Peyer's patch (tissue), 4 donors: ENCODE data around the gene SSMEM1. TPM values are rescaled to one million over a fixed set of nuclear protein-coding genes. Genes with fewer than 3 reads are reported as not detected.
"Not testable (repeated sequence)": the region's sequence is repeated elsewhere in the genome, so short reads cannot be mapped to it uniquely, and the experiment has no call there.

ENCODE experiments used
- DNase-seq, 3 donors: peaks; one replicate each; pipeline ENCODE4 v3.0.0-alpha.2; 2017 to 2019
- H3K27ac ChIP-seq, 4 donors: fragments of 200-600 bp; sonication (generic); one replicate each; pipeline ENCODE4 v1.5.1; 2016 to 2019
- H3K27me3 ChIP-seq, 2 donors: fragments of 200-600 bp; sonication (generic); one replicate each; pipeline ENCODE4 v1.5.1; 2019
- H3K36me3 ChIP-seq, 3 donors: fragments of 200-600 bp; sonication (generic); one replicate each; pipeline ENCODE4 v1.5.1; 2016 to 2019
- H3K4me1 ChIP-seq, 4 donors: fragments of 200-600 bp; sonication (generic); one replicate each; pipeline ENCODE4 v1.5.1; 2016 to 2019
- H3K4me3 ChIP-seq, 4 donors: fragments of 200-600 bp; sonication (generic); 1 replicate in 3 of 4; 2 replicates in 1 of 4; pipeline ENCODE4 v1.5.1; 2016 to 2019; ENCODE audit warnings: mild to moderate bottlenecking in 1 of 4
- H3K9me3 ChIP-seq, 4 donors: fragments of 200-600 bp; sonication (generic); one replicate each; pipeline ENCODE4 v1.5.1; 2016 to 2019; ENCODE audit warnings: mild to moderate bottlenecking in 1 of 4
- CTCF ChIP-seq, 6 experiments: fragments of 450-650 bp in 4 of 6; fragments of 200-600 bp in 2 of 6; sonication (generic) in 1 of 6; IDR thresholded peaks; one replicate each; pipeline ENCODE4 v1.5.1; 2017 to 2019; ENCODE audit warnings: antibody characterized with exemption in 6 of 6, mild to moderate bottlenecking in 3 of 6, moderate library complexity in 1 of 6
- POLR2A ChIP-seq, 2 donors: fragments of 450-650 bp; IDR thresholded peaks; one replicate each; pipeline ENCODE4 v1.5.1; 2017; ENCODE audit warnings: antibody characterized with exemption in 2 of 2, mild to moderate bottlenecking in 2 of 2, moderate library complexity in 2 of 2
- total RNA-seq, 4 donors: library from RNA; depleted of rRNA; stranded (reverse); fragments of >200 nt; gene quantifications; one replicate each; pipeline ENCODE4 v1.1.0, GENCODE V29; 2016

SSMEM1 gene
- total RNA-seq, 4 donors from 2014 or later: not detected

DNA sequence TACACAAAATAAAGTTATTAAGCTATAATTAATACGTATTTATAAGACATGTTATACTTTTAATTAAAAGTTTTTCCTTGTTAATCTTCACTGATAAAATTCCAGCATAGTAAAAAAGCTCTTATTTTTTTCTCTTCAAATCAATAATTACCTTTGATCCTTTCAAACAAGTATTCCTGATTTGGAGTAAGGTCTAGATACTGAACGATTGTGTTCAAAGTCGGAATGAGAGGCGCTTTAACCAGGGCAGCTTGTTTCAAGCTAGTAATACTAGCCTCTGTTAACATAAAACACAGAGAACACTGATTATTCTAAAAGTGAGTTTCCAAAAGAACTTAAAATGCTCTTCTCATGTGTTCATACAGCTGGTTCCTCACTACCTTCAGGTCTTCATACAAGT is 29.4 kb upstream of the SSMEM1 start:
- no peak for DNase-seq

DNA sequence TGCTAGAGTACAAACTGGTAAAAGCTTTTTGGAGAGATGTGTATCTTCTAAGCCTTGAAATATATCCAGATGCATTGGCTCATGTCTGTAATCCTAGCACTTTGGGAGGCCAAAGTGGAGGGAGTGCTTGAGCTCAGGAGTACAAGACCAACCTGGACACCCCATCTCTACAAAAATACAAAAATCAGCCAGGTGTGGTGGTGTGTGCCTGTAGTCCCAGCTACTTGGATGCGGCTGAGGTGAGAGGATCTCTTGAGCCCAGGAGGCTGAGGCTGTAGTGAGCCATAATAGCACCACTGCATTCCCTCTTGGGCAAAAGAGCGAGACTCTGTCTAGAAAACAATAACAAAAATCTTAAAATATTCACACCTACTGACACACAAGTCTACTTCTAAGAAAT is 28.0 kb upstream of the SSMEM1 start:
- no peaks in the 10 kb centered on the region for H3K4me1 ChIP-seq
- H3K4me3 ChIP-seq: no peak overlapping the region
- H3K9me3 ChIP-seq: no peaks in the 10 kb centered on the region
- peaks cover 0 to 63% (median 0%) of the 10 kb centered on the region in 3 donors for H3K36me3 ChIP-seq
- no peak overlapping the region for H3K27ac ChIP-seq
- no peak for DNase-seq
- H3K27me3 ChIP-seq: no peaks in the 10 kb centered on the region
- TF ChIP-seq POLR2A (IDR thresholded peaks at IDR 0.05) (no peak), CTCF (IDR thresholded peaks at IDR 0.05) (no peak)

More for the DNA sequence above, 29.4 kb upstream of the SSMEM1 start:
- no peaks in the 10 kb centered on the region for H3K9me3 ChIP-seq
- H3K27ac ChIP-seq: no peak overlapping the region
- peaks cover 0 to 70% (median 0%) of the 10 kb centered on the region in 3 donors for H3K36me3 ChIP-seq
- TF ChIP-seq CTCF (IDR thresholded peaks at IDR 0.05) (no peak), POLR2A (IDR thresholded peaks at IDR 0.05) (no peak)
- H3K4me1 ChIP-seq: no peaks in the 10 kb centered on the region
- no peak overlapping the region for H3K4me3 ChIP-seq
- H3K27me3 ChIP-seq: no peaks in the 10 kb centered on the region

- no peak for DNase-seq
- H3K9me3 ChIP-seq: no peaks in the 10 kb centered on the region
- no peaks in the 10 kb centered on the region for H3K27me3 ChIP-seq
- peaks cover 0 to 59% (median 0%) of the 10 kb centered on the region in 3 donors for H3K36me3 ChIP-seq
- no peaks in the 10 kb centered on the region for H3K4me1 ChIP-seq
- TF ChIP-seq CTCF (IDR thresholded peaks at IDR 0.05): no peak
- TF ChIP-seq POLR2A (IDR thresholded peaks at IDR 0.05): no peak
- H3K27ac ChIP-seq: no peak overlapping the region
- H3K4me3 ChIP-seq: no peak overlapping the region
These were observed 26.9 kb upstream of the SSMEM1 start for GRCh38 chr7:130180571-130181262.

- H3K36me3 ChIP-seq: peaks cover 0 to 59% (median 0%) of the 10 kb centered on the region in 3 donors
These were observed 26.4 kb upstream of the SSMEM1 start for GRCh38 chr7:130181263-130181605.

GRCh38 chr7:130182990-130183389 is 24.7 kb upstream of the SSMEM1 start:
- H3K36me3 ChIP-seq: peaks cover 0 to 58% (median 0%) of the 10 kb centered on the region in 3 donors
- no peaks in the 10 kb centered on the region for H3K9me3 ChIP-seq
- TF ChIP-seq CTCF (IDR thresholded peaks at IDR 0.05) (no peak), POLR2A (IDR thresholded peaks at IDR 0.05) (no peak)
- no peak overlapping the region for H3K4me3 ChIP-seq
- DNase-seq: no peak
- H3K4me1 ChIP-seq: no peaks in the 10 kb centered on the region
- H3K27me3 ChIP-seq: no peaks in the 10 kb centered on the region
- no peak overlapping the region for H3K27ac ChIP-seq

More at GRCh38 chr7:130181263-130181605, 26.4 kb upstream of the SSMEM1 start:
- no peaks in the 10 kb centered on the region for H3K4me1 ChIP-seq
- TF ChIP-seq POLR2A (IDR thresholded peaks at IDR 0.05) (no peak), CTCF (IDR thresholded peaks at IDR 0.05) (no peak)
- H3K27me3 ChIP-seq: no peaks in the 10 kb centered on the region
- no peaks in the 10 kb centered on the region for H3K9me3 ChIP-seq
- H3K27ac ChIP-seq: no peak overlapping the region
- H3K4me3 ChIP-seq: no peak overlapping the region
- no peak for DNase-seq

GRCh38 chr7:130184349-130184748 is 23.3 kb upstream of the SSMEM1 start:
- H3K4me3 ChIP-seq, H3K9me3 ChIP-seq, H3K27me3 ChIP-seq, H3K27ac ChIP-seq, DNase-seq, H3K4me1 ChIP-seq: not testable (repeated sequence)
- H3K36me3 ChIP-seq: peaks cover 0 to 53% (median 0%) of the 10 kb centered on the region in 3 donors
